Measurements from ENCODE around the gene TTYH2. TPM values are rescaled to one million over a fixed set of nuclear protein-coding genes. Genes with fewer than 3 reads are reported as not detected.

TTYH2 gene
- total RNA-seq, 1 experiment from 2014 or later: 4.5 TPM

DNA sequence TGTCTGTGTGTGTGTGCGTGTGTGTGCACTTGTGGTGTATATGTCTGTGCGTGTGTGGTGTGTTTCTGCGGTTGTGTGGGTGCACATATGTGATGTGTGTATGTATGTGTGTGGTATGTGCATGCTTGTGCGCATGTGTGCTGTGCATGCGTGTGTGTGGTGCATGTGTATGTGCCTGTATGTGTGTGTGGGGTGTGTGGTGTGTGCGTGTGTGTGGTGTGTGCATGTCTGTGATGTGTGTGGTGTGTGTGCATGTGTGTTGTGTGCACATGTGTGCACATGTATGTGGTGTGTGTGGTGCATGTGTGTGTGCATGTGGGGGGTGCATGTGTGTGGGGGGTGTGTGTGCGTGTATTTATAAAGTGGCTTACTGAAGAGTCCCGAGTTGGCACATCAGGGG is 37.7 kb downstream of the TTYH2 start:
- CTCF ChIA-PET: interaction anchor here (2.0 to 2.1 kb wide), 2 partner anchors 9 to 51 kb away, joined by 6 to 7 read pairs; no protein-coding TSS in a partner anchor
- Mint-ChIP-seq H3K27me3 (ENCODE audit: low read depth) (peaks cover 7% of the 10 kb centered on the region), H3K27ac (no peak overlapping the region), H3K4me1 (peaks cover 4% of the 10 kb centered on the region), H3K9me3 (peaks cover 7% of the 10 kb centered on the region), H3K4me3 (no peak overlapping the region), H3K36me3 (peaks cover 7% of the 10 kb centered on the region)
- POLR2A ChIA-PET: no interaction called here
- TF ChIP-seq NFE2L1 (CRISPR knock-in tag; IDR thresholded peaks at IDR 0.05) (no peak), ZBTB21 (CRISPR knock-in tag; IDR thresholded peaks at IDR 0.05; ENCODE audit: borderline replicate concordance) (no peak)
- ATAC-seq: no peak
- DNase-seq (ENCODE audit: low spot score): no peak

DNA sequence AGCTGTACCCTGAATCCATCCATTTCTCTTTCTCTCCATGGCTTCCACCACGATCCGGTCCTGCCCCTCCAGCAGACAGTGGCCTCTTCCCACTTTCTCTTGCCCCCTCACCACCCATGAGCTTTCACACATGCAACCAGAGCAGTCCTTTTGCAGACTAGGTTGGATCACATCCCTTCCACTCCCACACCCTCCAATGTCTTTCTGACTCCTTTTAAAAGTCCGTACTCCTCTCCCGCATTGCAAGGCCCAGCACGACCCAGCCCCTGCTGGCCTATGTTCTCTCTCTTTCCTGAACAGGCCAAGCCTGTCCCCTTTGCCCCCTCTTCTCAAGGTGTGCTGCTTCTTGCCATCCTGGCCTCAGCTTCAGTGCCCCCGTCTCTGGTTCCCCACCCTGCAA is 38.2 kb downstream of the TTYH2 start:
- peaks cover 3% of the 10 kb centered on the region for H3K27me3 Mint-ChIP-seq (ENCODE audit: low read depth)
- ATAC-seq: no peak
- no peak overlapping the region for H3K4me3 Mint-ChIP-seq
- H3K36me3 Mint-ChIP-seq: peaks cover 3% of the 10 kb centered on the region
- peaks cover 3% of the 10 kb centered on the region for H3K4me1 Mint-ChIP-seq
- POLR2A ChIA-PET: no interaction called here
- DNase-seq (ENCODE audit: low spot score): no peak
- CTCF ChIA-PET: interaction anchor here (1.5 to 2.1 kb wide), 3 partner anchors 23 to 52 kb away, joined by 4 to 8 read pairs (median 7); partner anchors contain the start of gene DNAI2
- no peak for TF ChIP-seq SP1 (CRISPR knock-in tag; conservative IDR thresholded peaks at IDR 0.05)
- no peak for TF ChIP-seq ZNF232 (CRISPR knock-in tag; IDR thresholded peaks at IDR 0.05)
- TF ChIP-seq, protein P1, sequence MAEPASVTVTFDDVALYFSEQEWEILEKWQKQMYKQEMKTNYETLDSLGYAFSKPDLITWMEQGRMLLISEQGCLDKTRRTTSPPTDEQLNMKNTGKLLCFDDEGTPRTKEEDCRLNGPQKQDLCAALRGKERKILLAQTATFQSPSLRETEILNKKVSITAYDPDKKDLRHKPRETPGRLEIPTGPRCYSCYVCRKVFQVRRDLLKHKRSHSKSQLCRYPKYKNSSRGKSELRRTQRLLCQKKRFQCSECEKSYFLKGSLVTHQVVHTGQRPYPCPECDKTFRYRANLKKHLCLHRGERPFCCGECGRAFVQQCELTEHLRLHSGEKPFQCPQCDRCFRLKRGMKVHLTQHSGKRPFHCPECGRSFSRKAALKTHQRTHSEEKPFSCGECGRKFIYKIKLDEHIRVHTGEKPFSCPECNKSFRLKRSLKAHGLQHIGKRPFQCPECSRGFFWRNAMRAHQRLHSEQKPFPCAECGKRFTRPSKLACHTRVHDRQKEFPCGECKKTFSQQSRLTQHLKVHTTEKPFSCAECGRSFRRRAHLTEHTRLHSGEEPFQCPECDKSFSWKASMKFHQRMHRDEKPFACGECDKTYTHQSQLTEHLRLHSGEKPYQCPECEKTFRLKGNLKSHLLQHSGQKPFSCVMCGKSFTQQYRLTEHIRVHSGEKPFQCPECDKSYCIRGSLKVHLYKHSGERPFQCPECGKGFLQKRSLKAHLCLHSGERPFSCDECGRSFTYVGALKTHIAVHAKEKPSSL (CRISPR knock-in tag; conservative IDR thresholded peaks at IDR 0.05): no peak
- TF ChIP-seq SMAD4 (CRISPR knock-in tag; IDR thresholded peaks at IDR 0.05): no peak
- no peak for TF ChIP-seq FOXJ3 (CRISPR knock-in tag; IDR thresholded peaks at IDR 0.05; ENCODE audit: borderline replicate concordance)
- no peak for TF ChIP-seq MYBL2 (CRISPR knock-in tag; IDR thresholded peaks at IDR 0.05)
- H3K27ac Mint-ChIP-seq: no peak overlapping the region
- peaks cover 3% of the 10 kb centered on the region for H3K9me3 Mint-ChIP-seq

DNA sequence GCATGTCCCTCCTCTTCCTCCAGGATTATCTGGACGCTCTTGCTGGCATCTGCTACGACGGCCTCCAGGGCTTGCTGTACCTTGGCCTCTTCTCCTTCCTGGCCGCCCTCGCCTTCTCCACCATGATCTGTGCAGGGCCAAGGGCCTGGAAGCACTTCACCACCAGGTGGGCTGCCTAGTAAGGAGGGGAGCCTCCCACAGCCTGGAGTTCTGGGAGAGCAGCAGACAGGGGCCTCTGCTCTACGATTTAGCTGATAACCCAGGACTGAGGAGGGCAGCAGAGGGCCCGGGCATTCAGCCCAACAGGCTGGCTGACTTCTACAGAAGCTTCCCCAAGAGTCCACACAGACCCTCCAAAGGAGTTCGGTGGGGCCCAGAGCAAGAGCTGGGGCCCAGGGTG is 38.8 kb downstream of the TTYH2 start:
- DNase-seq (ENCODE audit: low spot score) (no peak), ATAC-seq (peak; percentile 38; the same call in 1 of the 2 replicates)
- Mint-ChIP-seq H3K4me3 (no peak overlapping the region), H3K9me3 (no peaks in the 10 kb centered on the region), H3K4me1 (peaks cover 3% of the 10 kb centered on the region), H3K36me3 (no peaks in the 10 kb centered on the region), H3K27me3 (ENCODE audit: low read depth) (no peaks in the 10 kb centered on the region; the same call in 1 of the 2 replicates), H3K27ac (no peak overlapping the region)
- POLR2A ChIA-PET: no interaction called here
- TF ChIP-seq, protein P2, sequence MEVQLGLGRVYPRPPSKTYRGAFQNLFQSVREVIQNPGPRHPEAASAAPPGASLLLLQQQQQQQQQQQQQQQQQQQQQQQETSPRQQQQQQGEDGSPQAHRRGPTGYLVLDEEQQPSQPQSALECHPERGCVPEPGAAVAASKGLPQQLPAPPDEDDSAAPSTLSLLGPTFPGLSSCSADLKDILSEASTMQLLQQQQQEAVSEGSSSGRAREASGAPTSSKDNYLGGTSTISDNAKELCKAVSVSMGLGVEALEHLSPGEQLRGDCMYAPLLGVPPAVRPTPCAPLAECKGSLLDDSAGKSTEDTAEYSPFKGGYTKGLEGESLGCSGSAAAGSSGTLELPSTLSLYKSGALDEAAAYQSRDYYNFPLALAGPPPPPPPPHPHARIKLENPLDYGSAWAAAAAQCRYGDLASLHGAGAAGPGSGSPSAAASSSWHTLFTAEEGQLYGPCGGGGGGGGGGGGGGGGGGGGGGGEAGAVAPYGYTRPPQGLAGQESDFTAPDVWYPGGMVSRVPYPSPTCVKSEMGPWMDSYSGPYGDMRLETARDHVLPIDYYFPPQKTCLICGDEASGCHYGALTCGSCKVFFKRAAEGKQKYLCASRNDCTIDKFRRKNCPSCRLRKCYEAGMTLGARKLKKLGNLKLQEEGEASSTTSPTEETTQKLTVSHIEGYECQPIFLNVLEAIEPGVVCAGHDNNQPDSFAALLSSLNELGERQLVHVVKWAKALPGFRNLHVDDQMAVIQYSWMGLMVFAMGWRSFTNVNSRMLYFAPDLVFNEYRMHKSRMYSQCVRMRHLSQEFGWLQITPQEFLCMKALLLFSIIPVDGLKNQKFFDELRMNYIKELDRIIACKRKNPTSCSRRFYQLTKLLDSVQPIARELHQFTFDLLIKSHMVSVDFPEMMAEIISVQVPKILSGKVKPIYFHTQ (CRISPR knock-in tag; IDR thresholded peaks at IDR 0.05): no peak
- TF ChIP-seq ZBTB21 (CRISPR knock-in tag; IDR thresholded peaks at IDR 0.05; ENCODE audit: borderline replicate concordance) (no peak), MYBL2 (CRISPR knock-in tag; IDR thresholded peaks at IDR 0.05) (no peak), JAZF1 (CRISPR knock-in tag; IDR thresholded peaks at IDR 0.05) (no peak), ZNF263 (CRISPR knock-in tag; IDR thresholded peaks at IDR 0.05; ENCODE audit: low read depth) (no peak), SP1 (CRISPR knock-in tag; conservative IDR thresholded peaks at IDR 0.05) (no peak), NR2C2 (CRISPR knock-in tag; IDR thresholded peaks at IDR 0.05) (no peak), ZNF423 (CRISPR knock-in tag; IDR thresholded peaks at IDR 0.05) (no peak), CREM (CRISPR knock-in tag; IDR thresholded peaks at IDR 0.05) (no peak), FOXJ3 (CRISPR knock-in tag; IDR thresholded peaks at IDR 0.05; ENCODE audit: borderline replicate concordance) (no peak), MXD4 (CRISPR knock-in tag; IDR thresholded peaks at IDR 0.05; ENCODE audit: borderline replicate concordance) (no peak), GABPB1 (CRISPR knock-in tag; IDR thresholded peaks at IDR 0.05) (no peak)
- TF ChIP-seq, protein P3, sequence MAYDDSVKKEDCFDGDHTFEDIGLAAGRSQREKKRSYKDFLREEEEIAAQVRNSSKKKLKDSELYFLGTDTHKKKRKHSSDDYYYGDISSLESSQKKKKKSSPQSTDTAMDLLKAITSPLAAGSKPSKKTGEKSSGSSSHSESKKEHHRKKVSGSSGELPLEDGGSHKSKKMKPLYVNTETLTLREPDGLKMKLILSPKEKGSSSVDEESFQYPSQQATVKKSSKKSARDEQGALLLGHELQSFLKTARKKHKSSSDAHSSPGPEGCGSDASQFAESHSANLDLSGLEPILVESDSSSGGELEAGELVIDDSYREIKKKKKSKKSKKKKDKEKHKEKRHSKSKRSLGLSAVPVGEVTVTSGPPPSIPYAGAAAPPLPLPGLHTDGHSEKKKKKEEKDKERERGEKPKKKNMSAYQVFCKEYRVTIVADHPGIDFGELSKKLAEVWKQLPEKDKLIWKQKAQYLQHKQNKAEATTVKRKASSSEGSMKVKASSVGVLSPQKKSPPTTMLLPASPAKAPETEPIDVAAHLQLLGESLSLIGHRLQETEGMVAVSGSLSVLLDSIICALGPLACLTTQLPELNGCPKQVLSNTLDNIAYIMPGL (CRISPR knock-in tag; IDR thresholded peaks at IDR 0.05): no peak
- TF ChIP-seq, protein P4, sequence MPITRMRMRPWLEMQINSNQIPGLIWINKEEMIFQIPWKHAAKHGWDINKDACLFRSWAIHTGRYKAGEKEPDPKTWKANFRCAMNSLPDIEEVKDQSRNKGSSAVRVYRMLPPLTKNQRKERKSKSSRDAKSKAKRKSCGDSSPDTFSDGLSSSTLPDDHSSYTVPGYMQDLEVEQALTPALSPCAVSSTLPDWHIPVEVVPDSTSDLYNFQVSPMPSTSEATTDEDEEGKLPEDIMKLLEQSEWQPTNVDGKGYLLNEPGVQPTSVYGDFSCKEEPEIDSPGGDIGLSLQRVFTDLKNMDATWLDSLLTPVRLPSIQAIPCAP (CRISPR knock-in tag; IDR thresholded peaks at IDR 0.05): no peak
- CTCF ChIA-PET: interaction anchor here (0.6 to 1.5 kb wide), 6 partner anchors 22 to 100 kb away, joined by 3 to 8 read pairs (median 4); partner anchors contain the start of gene DNAI2

Data from WTC11 (cell line).